IPS-18c (cell line): ENCODE data around the gene ZNHIT6.

Experiments used
- H3K4me3 ChIP-seq: 2 replicates; pipeline ENCODE4 v1.7.0; 2013; ENCODE audit warnings: low read depth, mild to moderate bottlenecking, low read length, moderate library complexity; ENCODE audit not compliant: insufficient read depth
- H3K9me3 ChIP-seq: one replicate; pipeline ENCODE4 v1.6.1; 2013; ENCODE audit warnings: mild to moderate bottlenecking, low read length, moderate library complexity; ENCODE audit not compliant: control insufficient read depth, insufficient read depth

Gene ZNHIT6

GRCh38 chr1:85683292-85684025, 24.8 kb downstream of the ZNHIT6 start:
- H3K9me3 ChIP-seq: no peaks in the 10 kb centered on the region

DNA sequence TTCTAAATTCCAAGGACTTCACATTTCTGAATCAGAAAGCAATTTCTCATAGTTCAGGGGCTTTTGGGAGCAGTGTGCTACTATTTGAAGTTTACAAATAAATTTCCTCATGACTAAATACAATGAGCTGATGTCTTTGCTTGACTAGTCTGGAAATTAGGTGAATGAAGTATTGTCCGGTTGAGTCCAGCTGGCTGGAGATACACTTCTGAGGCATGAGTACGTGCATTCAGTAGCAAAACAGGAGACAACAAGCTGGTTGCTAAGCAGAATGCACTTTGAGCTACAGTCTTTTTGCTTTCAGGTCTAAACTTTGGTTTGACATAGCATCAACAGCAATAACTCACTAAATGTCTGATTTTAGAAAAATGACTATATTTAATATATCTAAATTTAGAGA, 27.1 kb downstream of the ZNHIT6 start:
- no peak overlapping the region for H3K4me3 ChIP-seq

More at GRCh38 chr1:85683292-85684025, 24.8 kb downstream of the ZNHIT6 start:
- no peak overlapping the region for H3K4me3 ChIP-seq

DNA sequence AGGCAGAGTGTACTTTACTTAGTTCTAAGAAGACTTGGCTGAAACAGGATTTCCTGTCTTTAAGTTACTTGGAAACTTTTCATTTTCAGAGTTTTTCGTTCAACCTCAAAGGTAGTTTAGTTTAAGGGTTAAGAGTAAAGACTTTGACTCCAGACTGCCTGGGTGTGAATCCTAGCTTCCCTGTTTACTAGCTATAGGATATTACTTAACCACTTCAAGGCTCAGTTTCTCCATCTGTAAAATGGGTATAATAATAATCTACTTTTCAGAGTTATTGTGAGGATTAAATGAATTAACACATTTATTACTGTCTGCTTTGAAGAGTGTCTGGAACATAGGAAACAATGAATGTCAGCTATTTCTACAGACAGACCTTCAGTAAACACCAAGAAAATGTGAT, 30.0 kb downstream of the ZNHIT6 start:
- Histone ChIP-seq H3K4me3 (no peak overlapping the region), H3K9me3 (no peaks in the 10 kb centered on the region)

More for the DNA sequence above, 27.1 kb downstream of the ZNHIT6 start:
- H3K9me3 ChIP-seq: no peaks in the 10 kb centered on the region

GRCh38 chr1:85677656-85678055, 30.6 kb downstream of the ZNHIT6 start:
- H3K9me3 ChIP-seq: no peaks in the 10 kb centered on the region
- H3K4me3 ChIP-seq: no peak overlapping the region

DNA sequence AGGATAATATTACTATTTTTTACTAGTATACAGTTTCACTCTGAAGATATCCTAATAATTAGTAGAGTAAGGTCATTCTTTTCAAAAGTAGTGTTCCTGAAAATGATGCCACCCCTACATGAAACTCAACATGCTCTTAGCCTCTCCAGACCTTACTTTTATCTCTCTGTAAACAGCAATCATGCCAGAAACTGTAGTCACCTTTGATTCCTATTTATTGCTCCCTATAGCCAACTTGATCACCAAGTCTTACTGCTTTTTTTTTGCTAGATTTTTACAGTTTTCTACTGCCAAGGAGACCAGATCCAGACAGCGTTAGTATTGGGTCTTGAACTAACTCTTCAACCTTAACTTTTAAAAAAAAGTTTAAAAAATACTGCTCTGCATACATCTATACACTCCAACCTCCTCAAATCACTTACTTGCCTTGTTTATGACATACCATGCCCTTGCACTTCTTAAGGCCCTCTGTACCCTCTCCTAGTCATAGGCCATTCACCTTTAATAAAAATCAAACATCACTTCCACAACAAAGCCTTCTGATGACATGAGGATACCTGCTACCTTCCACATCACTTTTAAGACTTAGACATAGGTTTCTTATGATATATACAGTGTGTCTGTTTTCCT, 36.1 kb downstream of the ZNHIT6 start:
- H3K4me3 ChIP-seq: no peak overlapping the region

DNA sequence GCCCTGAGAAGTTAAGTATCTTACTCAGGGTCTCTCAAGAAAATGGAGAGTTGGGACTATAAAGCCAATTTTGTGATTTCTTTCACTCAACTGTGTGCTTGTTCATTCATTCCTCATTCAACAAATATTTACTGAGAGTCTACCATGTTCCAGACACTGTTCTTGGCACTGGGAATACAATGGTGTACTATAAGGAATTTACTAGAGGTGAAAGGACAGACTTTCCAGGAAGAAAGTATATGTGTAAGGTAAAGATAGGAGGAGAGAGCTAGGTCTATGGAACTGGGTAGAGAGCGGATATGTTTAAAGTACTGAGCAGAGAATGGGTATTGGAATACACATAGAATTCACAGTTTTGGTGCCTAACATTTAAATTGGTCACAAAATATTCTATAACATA, 42.3 kb downstream of the ZNHIT6 start:
- Histone ChIP-seq H3K4me3 (no peak overlapping the region), H3K9me3 (no peaks in the 10 kb centered on the region)

More for the DNA sequence above, 36.1 kb downstream of the ZNHIT6 start:
- no peaks in the 10 kb centered on the region for H3K9me3 ChIP-seq

- Histone ChIP-seq H3K9me3 (no peaks in the 10 kb centered on the region), H3K4me3 (no peak overlapping the region)
Observed at GRCh38 chr1:85663382-85663781, 44.9 kb downstream of the ZNHIT6 start.

DNA sequence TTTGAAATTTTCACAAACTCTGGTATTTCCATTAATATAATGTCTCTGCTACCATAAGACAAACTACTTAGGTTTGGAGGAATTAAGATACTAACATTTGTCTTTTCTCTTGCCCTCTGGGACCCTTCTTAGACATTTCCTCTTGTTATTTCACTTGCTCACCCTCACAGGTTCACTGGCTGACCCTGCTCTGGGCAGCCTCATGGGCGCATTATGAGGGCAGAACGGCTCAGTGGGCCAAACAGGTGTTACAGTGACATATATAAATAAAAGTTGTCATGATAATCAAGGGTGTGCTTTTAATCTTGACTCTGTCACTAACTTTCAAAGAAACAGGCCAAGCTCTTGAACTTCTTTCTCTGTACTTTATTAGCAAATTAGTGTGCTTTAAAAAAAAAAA, 46.5 kb downstream of the ZNHIT6 start:
- H3K9me3 ChIP-seq: no peaks in the 10 kb centered on the region
- H3K4me3 ChIP-seq: no peak overlapping the region

DNA sequence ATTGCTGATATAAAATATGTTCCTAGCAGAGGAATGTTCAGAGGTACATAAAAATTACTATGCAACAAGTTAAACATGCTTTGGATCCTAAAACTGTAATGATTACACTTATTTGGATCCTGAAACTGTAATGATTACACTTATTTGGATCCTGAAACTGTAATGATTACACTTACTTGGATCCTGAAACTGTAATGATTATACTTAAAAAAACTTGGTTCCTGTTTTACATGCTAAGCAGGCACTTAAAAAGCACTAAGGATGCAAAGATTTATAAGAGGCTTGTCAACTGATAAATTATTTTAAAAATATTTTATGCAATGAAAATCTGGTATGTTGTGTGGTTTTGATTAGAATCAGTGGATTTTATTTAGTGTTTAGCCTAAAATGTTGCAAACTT, 47.7 kb downstream of the ZNHIT6 start:
- H3K4me3 ChIP-seq: no peak overlapping the region
- no peaks in the 10 kb centered on the region for H3K9me3 ChIP-seq

DNA sequence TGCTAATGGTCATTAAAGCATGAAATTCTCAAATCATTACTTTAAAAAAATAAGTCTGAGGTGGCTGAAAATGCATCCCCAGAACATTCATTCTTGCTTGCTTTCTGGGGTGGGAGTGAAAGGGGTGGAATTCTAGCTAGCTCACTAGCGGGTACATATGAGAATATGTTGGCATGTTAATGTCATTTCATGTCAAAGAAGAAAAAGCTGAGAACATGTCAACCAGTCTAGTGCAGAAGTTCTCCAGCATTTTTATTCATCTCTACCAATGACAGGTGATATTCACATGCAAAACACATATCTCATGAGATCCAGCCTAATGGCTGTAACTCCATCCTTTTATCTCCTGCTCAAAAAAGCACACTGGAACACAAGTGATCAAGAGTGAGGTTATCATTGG, 49.1 kb downstream of the ZNHIT6 start:
- Histone ChIP-seq H3K4me3 (no peak overlapping the region), H3K9me3 (no peaks in the 10 kb centered on the region)

GRCh38 chr1:85656948-85657347, 51.3 kb downstream of the ZNHIT6 start:
- Histone ChIP-seq H3K4me3 (no peak overlapping the region), H3K9me3 (no peaks in the 10 kb centered on the region)

GRCh38 chr1:85656256-85656655, 52.0 kb downstream of the ZNHIT6 start:
- Histone ChIP-seq H3K9me3 (no peaks in the 10 kb centered on the region), H3K4me3 (no peak overlapping the region)

DNA sequence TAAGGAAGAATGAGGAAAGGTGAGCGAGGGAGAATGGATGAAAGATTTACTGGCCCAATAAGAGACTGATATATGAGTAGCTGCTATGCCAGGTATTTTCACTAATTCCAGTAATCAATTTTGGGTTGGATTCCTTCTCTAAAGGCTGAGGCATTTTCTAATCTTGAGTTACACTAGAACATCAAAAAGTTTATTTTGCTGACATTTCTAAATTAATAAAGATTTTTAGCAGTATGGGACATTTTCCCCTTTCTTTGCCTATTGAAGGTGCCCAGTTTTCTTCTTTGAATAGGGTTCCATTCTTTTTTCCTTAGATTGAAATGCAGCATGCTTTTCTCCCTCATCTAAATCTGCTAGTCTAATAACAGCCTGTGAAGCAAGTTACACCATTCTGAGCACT, 52.9 kb downstream of the ZNHIT6 start:
- Histone ChIP-seq H3K4me3 (no peak overlapping the region), H3K9me3 (no peaks in the 10 kb centered on the region)

GRCh38 chr1:85654066-85654782, 54.0 kb downstream of the ZNHIT6 start:
- Histone ChIP-seq H3K4me3 (no peak overlapping the region), H3K9me3 (no peaks in the 10 kb centered on the region)

DNA sequence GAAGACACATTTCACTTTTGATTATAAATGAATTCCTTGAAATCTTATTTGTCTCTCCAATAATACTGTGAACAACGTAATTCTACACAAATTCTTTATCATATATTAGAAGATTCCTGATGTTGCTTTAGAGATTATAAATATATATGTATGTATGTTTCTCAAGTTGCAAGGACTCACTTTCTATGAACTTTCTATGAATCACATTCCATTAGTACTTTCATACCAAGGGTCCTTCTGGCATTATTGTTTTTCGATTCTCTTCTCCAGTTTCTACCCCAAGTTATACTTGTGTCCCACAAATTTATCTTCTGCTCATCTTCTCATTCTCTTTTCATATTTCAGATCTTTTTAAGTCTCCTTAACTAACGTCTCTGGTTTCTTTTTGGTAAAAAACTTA, 55.9 kb downstream of the ZNHIT6 start:
- H3K9me3 ChIP-seq: no peaks in the 10 kb centered on the region

DNA sequence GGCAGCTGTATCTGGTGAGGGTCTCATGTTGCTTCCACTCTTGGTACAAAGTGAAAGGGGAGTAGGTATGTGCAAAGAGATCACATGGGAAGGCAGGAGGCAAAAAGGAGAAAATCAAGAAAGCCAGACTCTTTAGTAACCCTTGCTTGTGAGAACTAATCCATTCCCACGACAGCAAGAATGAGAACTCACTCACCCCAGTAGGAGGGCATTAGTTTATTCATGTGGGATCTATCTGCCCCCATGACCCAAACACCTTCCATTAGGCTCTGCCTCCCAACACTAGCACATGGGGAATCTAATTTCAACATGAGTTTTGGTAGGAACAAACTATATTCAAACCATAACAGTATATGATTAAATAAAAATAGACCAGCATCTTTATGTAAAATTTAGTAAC, 57.6 kb downstream of the ZNHIT6 start:
- no peak overlapping the region for H3K4me3 ChIP-seq
- no peaks in the 10 kb centered on the region for H3K9me3 ChIP-seq

More for the DNA sequence above, 55.9 kb downstream of the ZNHIT6 start:
- no peak overlapping the region for H3K4me3 ChIP-seq

GRCh38 chr1:85649591-85649990, 58.6 kb downstream of the ZNHIT6 start:
- Histone ChIP-seq H3K9me3 (no peaks in the 10 kb centered on the region), H3K4me3 (no peak overlapping the region)
